ENCODE results near the gene HNRNPM.

Gene HNRNPM

GRCh38 chr19:8397746-8398310, 46.9 kb upstream of the HNRNPM start:
- intact Hi-C loops (cut with DNase I; ENCODE audit: low total_unique reads) = loop anchor here (1.0 kb wide), 1 partner anchor 44 kb away; no protein-coding TSS in a partner anchor

GRCh38 chr19:8398311-8398771, 46.4 kb upstream of the HNRNPM start:
- no peak overlapping the region for H3K27ac ChIP-seq

More at GRCh38 chr19:8397746-8398310, 46.9 kb upstream of the HNRNPM start:
- no peaks in the 10 kb centered on the region for H3K9me3 ChIP-seq
- TF ChIP-seq, protein P1, sequence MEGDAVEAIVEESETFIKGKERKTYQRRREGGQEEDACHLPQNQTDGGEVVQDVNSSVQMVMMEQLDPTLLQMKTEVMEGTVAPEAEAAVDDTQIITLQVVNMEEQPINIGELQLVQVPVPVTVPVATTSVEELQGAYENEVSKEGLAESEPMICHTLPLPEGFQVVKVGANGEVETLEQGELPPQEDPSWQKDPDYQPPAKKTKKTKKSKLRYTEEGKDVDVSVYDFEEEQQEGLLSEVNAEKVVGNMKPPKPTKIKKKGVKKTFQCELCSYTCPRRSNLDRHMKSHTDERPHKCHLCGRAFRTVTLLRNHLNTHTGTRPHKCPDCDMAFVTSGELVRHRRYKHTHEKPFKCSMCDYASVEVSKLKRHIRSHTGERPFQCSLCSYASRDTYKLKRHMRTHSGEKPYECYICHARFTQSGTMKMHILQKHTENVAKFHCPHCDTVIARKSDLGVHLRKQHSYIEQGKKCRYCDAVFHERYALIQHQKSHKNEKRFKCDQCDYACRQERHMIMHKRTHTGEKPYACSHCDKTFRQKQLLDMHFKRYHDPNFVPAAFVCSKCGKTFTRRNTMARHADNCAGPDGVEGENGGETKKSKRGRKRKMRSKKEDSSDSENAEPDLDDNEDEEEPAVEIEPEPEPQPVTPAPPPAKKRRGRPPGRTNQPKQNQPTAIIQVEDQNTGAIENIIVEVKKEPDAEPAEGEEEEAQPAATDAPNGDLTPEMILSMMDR (IDR thresholded peaks at IDR 0.05) = no peak
- peaks cover 18 to 37% (median 34%) of the 10 kb centered on the region in 3 donors for H3K36me3 ChIP-seq
- H3K4me1 ChIP-seq = peaks cover 4 to 56% (median 46%) of the 10 kb centered on the region in 4 donors
- H3K27ac ChIP-seq = no peak overlapping the region
- H3K4me3 ChIP-seq = no peak overlapping the region
- no peak for DNase-seq
- no peaks in the 10 kb centered on the region for H3K27me3 ChIP-seq

DNA sequence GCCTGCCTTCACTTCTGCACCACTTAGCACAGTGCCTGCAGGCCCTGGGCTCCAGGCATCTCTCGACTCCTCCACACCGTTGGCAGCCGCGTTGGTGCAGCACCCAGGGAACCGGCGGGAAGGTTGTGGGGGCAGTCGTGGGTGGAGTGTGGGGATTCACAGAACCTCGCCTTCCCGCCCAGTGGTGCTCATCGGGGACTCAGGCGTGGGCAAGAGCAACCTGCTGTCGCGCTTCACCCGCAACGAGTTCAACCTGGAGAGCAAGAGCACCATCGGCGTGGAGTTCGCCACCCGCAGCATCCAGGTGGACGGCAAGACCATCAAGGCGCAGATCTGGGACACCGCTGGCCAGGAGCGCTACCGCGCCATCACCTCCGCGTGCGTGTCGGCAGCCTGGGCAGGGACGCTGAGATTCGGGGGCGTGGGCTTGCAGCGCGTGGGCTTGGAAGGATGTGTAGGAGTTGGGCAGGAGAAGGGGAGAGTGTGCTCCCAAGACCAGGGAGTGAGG, 45.0 kb upstream of the HNRNPM start:
- intact Hi-C loops (cut with DNase I; ENCODE audit: low total_unique reads) = no loop called here
- peaks cover 0 to 37% (median 28%) of the 10 kb centered on the region in 4 donors for H3K4me1 ChIP-seq
- TF ChIP-seq, protein P1 (IDR thresholded peaks at IDR 0.05) = no peak
- DNase-seq = no peak
- no peaks in the 10 kb centered on the region for H3K27me3 ChIP-seq
- H3K9me3 ChIP-seq = no peaks in the 10 kb centered on the region
- H3K36me3 ChIP-seq = peaks cover 38 to 56% (median 51%) of the 10 kb centered on the region in 3 donors
- H3K4me3 ChIP-seq = no peak overlapping the region
- no peak overlapping the region for H3K27ac ChIP-seq

More at GRCh38 chr19:8398311-8398771, 46.4 kb upstream of the HNRNPM start:
- DNase-seq = no peak
- intact Hi-C loops (cut with DNase I; ENCODE audit: low total_unique reads) = no loop called here
- TF ChIP-seq, protein P1 (IDR thresholded peaks at IDR 0.05) = no peak
- no peak overlapping the region for H3K4me3 ChIP-seq
- peaks cover 1 to 51% (median 40%) of the 10 kb centered on the region in 4 donors for H3K4me1 ChIP-seq
- H3K36me3 ChIP-seq = peaks cover 24 to 42% (median 39%) of the 10 kb centered on the region in 3 donors
- no peaks in the 10 kb centered on the region for H3K27me3 ChIP-seq
- H3K9me3 ChIP-seq = no peaks in the 10 kb centered on the region

- Histone ChIP-seq H3K4me3 (no peak overlapping the region), H3K9me3 (no peaks in the 10 kb centered on the region), H3K27me3 (no peaks in the 10 kb centered on the region), H3K36me3 (peaks cover 42 to 75% (median 60%) of the 10 kb centered on the region in 3 donors), H3K4me1 (peaks cover 0 to 16% (median 11%) of the 10 kb centered on the region in 4 donors), H3K27ac (no peak overlapping the region)
- no peak for DNase-seq
- intact Hi-C loops (cut with DNase I; ENCODE audit: low total_unique reads) = no loop called here
- TF ChIP-seq, protein P1 (IDR thresholded peaks at IDR 0.05) = no peak
Measured at GRCh38 chr19:8401981-8402411, 42.8 kb upstream of the HNRNPM start.

DNA sequence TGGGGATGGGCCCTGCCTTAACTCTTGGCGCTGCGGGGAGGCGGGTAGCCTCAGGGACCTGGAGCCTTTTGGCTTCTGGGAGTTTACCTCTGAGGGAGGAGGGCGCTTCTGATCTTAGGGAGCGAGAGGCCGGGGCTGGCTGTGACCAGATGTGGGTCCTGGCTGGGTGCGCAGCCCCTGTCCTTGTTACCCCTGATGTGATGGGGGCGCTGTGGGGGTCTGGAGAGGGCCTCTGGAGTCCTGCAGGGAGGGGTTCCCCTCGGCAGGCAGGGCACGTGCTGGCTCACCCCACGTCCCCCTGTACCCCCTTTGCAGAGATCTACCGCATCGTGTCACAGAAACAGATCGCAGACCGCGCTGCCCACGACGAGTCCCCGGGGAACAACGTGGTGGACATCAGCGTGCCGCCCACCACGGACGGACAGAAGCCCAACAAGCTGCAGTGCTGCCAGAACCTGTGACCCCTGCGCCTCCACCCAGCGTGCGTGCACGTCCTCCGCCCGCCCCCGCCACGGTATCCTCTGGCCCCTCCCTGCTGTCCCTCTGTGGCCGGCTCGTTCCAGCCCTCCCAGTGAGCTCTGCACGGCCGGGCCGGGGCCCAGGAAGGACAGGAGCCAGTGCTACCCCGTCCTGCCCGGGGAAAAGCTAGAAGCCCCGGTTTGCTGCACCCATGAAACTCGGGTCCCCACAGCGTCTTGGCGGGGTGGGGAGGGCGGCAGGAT, 41.5 kb upstream of the HNRNPM start:
- H3K27ac ChIP-seq = no peak overlapping the region
- TF ChIP-seq, protein P1 (IDR thresholded peaks at IDR 0.05) = no peak
- no peak for DNase-seq

More for the DNA sequence above, 41.5 kb upstream of the HNRNPM start:
- Histone ChIP-seq H3K36me3 (peaks cover 42 to 75% (median 60%) of the 10 kb centered on the region in 3 donors), H3K9me3 (no peaks in the 10 kb centered on the region), H3K4me1 (peaks cover 0 to 3% (median 1%) of the 10 kb centered on the region in 4 donors), H3K27me3 (no peaks in the 10 kb centered on the region), H3K4me3 (no peak overlapping the region)
- intact Hi-C loops (cut with DNase I; ENCODE audit: low total_unique reads) = no loop called here

All from tibial artery (tissue), 4 donors.